Subcutaneous preadipocyte (primary cell): ENCODE data around the gene ZNF76. TPM values are rescaled to one million over a fixed set of nuclear protein-coding genes. Genes with fewer than 3 reads are reported as not detected.

Experiments used
- total RNA-seq: library from RNA; depleted of rRNA; stranded (reverse); fragments of >200 nt; gene quantifications from 2 replicates; pipeline ENCODE4 v1.2.3, GENCODE V29; 2012

The ZNF76 gene
- 18.0 and 20.7 TPM in 2 replicates for total RNA-seq

DNA sequence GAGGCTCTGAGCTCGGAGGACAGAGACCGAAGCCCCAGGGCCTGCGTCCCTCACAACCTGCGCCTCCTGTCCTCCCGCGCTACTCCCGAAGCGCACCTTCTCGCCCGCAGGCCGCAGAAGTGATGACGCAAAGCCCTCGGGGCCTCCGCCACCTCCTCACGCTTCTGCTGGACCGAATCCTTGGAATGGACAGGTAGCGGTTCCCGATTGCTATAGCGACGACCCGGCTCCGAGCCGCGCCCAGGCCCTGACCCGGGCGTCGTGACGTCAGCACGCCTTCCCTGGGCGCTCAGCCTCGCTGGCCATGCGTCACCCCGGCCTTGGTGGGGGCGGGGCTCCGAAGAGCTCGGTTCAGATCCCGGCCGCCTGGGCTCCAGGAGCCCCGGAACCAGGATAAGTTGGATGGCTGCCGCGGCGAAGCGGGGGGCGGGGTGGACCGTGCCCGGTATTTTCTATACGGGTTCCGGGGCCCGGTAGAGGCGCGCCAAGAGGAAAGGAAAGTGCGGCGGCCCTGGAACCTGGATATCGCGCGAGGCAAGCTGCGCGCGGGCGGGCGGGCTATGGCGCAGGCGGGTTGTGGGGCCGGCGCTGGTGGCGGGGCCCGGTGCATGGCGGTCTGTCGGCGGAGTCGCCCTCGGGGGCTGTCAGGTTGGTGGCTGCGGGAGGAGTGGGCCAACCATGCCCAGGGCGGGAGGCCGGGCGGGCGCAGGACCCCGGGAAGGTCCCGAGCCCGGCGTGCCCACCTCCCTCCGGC lies at the start of gene ZNF76:
Gene ZNF76 (plus strand): TSS at position 542 of the 754 bp plus-strand sequence. CDS start 21,417 bp downstream, outside the sequence.

DNA sequence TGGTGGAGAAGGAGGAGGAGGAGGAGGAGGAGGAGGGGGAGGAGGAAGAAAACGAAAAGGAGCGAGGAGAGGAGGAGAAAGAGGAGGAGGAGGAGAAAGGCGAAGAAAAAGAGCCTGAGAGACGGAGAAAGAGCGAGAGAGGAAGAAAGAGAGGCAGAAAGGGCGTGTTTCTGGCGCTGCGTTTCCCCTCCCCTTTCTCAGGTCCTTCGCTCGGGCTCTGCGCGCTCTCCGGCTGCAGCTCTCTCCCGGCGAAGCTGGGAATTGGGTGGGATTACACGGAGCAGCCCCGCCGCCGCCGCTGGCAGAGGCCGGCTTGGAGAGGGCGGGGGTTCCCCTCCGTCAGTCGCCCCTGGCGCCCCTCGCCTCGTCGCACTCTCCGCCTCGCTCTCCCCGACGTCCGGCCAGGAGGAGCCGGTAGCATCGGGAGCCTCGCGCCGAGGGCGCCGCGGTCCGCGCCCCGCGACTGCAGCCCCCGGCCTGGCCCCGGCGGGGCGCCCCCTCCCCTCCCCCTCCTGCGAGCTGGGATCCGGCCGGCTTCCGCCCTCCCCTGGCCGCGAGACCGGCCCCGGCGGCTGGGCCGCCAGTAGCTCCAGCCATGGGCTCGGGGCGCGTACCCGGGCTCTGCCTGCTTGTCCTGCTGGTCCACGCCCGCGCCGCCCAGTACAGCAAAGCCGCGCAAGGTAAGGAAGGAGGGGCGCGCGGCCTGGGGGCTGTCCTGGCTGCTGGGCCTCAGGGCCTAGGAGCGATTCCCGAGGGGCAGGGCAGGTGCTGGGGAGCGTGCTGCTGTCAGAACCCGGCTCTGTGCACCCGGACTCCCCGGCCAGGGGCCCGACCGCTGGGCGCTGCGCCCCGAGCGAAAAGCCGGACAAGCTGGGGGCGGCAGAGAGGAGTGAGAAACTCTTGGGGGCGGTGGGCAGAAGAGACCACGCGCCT lies 45.4 kb upstream of the ZNF76 start, which contains the start of gene SCUBE3:
Gene SCUBE3 (plus strand): TSS at position 133 of the 933 bp plus-strand sequence. CDS start 463 bp downstream, at position 596.

DNA sequence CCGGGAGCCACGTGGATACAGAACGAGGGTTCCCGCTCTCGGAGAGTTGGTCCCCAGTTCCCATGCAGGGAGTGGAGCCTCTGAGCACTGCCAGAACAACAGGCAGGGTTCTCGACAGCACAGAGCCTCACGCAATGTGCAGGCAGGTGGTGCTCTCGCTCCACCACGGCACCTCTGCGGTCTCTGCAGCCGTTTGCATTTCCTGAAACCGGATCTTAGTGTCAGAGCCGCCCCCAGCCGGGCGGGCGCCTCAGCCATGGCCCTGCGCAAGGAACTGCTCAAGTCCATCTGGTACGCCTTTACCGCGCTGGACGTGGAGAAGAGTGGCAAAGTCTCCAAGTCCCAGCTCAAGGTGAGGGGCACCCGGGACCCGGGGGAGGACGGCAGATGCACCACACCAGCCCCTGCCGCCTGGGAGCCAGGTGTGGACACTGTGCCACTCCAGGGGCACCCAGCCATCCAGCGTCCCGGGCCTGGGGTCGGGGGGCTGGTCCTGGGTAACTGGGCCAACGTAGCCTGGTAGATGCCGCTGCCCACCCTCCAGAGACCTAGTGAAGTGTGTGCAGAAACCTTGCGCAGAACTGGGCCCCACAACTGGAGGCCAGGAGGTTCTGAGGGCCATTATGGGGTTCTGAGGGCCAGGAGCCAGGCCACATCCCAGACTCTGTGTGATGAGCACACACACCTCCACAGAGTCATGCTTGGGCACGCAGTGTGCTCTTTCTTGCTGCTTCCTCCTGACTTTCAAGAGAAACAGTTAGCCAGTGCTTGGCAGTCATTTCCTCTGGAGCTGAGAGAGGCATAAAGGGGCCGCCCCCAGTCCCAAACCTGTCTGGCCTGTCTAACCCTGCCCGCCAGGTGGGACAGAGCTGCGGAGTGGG lies 38.3 kb downstream of the ZNF76 start, which contains the start of gene DEF6:
Gene DEF6 (plus strand): TSS at position 218 of the 881 bp plus-strand sequence. CDS start 39 bp downstream, at position 257.

DNA sequence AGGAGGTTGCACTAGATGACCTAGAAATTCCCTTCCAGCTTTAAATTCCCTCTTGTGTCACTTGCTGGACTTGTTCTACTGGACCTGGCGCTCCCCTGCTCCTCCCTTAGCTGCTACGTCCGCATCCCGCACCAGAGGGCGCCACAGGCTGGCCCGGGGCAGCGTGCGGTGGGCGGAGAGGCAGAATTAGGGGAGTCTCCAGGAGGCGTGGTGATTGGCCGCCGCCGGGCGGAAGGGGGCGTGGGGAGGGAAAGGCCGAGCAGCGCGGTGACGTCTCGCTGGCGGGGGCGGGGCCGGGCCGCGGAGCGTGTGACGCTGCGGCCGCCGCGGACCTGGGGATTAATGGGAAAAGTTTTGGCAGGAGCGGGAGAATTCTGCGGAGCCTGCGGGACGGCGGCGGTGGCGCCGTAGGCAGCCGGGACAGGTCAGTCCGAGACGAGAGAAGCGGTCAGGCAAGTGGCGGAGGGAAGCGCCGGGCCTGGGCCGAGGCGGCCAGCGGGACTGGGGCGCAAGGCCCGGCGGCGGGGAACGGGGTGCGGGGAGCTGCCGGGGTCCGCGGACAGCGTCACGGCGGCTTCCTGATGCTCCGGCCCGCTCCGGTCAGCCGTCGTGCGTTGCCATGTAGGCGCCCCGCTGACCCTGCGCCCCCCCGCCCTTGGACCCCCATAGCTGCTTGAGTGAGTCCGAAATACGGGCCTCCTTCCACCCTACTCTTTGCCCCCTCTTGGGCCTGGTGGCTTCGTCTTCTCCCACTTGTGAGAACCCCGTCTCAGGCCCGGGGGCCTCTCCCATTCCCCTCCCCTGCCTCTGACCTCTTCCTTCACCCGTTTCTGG lies 82.9 kb downstream of the ZNF76 start, which contains the start of gene PPARD:
Gene PPARD (plus strand): TSS at position 301 of the 834 bp plus-strand sequence. CDS start 68,530 bp downstream, outside the sequence.

Other genes with a start within 250 kb of the ZNF76 start
- gene TCP11, start 118.4 kb upstream of the ZNF76 start, total RNA-seq = 0.37 and 0.59 TPM in 2 replicates
- 3.3 and 26.2 TPM in 2 replicates for gene SCUBE3, start 45.8 kb upstream of the ZNF76 start, total RNA-seq
- gene DEF6, start 38.1 kb downstream of the ZNF76 start, total RNA-seq = 0.37 and 0.39 TPM in 2 replicates
- gene PPARD, start 82.8 kb downstream of the ZNF76 start, total RNA-seq = 5.1 and 12.5 TPM in 2 replicates
- 8.1 and 18.0 TPM in 2 replicates for gene FANCE, start 192.6 kb downstream of the ZNF76 start, total RNA-seq
- 1,425 and 2,963 TPM in 2 replicates for gene RPL10A, start 208.7 kb downstream of the ZNF76 start, total RNA-seq
- 9.2 and 12.1 TPM in 2 replicates for gene TEAD3, start 237.3 kb downstream of the ZNF76 start, total RNA-seq